ENCODE results near the gene RETSAT.

Gene RETSAT

GRCh38 chr2:85380048-85380447, 25.7 kb upstream of the RETSAT start:
- TF ChIP-seq, protein P1, sequence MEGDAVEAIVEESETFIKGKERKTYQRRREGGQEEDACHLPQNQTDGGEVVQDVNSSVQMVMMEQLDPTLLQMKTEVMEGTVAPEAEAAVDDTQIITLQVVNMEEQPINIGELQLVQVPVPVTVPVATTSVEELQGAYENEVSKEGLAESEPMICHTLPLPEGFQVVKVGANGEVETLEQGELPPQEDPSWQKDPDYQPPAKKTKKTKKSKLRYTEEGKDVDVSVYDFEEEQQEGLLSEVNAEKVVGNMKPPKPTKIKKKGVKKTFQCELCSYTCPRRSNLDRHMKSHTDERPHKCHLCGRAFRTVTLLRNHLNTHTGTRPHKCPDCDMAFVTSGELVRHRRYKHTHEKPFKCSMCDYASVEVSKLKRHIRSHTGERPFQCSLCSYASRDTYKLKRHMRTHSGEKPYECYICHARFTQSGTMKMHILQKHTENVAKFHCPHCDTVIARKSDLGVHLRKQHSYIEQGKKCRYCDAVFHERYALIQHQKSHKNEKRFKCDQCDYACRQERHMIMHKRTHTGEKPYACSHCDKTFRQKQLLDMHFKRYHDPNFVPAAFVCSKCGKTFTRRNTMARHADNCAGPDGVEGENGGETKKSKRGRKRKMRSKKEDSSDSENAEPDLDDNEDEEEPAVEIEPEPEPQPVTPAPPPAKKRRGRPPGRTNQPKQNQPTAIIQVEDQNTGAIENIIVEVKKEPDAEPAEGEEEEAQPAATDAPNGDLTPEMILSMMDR (IDR thresholded peaks at IDR 0.05; ENCODE audit: extremely low read depth, insufficient read depth, missing control alignments), result no peak
- DNase-seq (ENCODE audit: low spot score), result no peak
- in situ Hi-C loops (cut with MboI; ENCODE audit: low pct_unique_long_range_greater_than_20kb, low sequenced_read_pairs, unreplicated experiment), result no loop called here

GRCh38 chr2:85378257-85378656, 23.9 kb upstream of the RETSAT start:
- no peak for DNase-seq (ENCODE audit: low spot score)
- TF ChIP-seq, protein P1 (IDR thresholded peaks at IDR 0.05; ENCODE audit: extremely low read depth, insufficient read depth, missing control alignments), result no peak
- in situ Hi-C loops (cut with MboI; ENCODE audit: low pct_unique_long_range_greater_than_20kb, low sequenced_read_pairs, unreplicated experiment), result no loop called here

DNA sequence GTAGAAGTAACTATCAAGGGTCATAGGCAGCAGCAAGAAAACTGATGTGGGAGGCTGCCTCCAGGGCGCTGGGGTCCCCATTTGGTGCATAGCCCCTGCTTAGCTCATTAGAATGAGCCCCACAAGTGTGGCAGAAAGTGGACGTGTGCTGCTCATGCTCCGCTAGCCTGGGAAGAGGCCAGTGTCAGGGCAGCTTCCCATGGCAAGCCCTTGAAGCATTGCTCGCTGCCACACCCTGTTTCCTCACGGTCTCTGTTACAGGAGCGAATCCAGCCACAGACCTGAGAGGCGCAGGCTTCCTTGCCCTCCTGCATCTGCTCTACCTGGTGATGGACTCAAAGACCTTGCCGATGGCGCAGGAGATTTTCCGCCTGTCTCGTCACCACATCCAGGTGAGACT, 22.8 kb upstream of the RETSAT start:
- in situ Hi-C loops (cut with MboI; ENCODE audit: low pct_unique_long_range_greater_than_20kb, low sequenced_read_pairs, unreplicated experiment), result no loop called here
- no peak for DNase-seq (ENCODE audit: low spot score)
- TF ChIP-seq, protein P1 (IDR thresholded peaks at IDR 0.05; ENCODE audit: extremely low read depth, insufficient read depth, missing control alignments), result no peak

- in situ Hi-C loops (cut with MboI; ENCODE audit: low pct_unique_long_range_greater_than_20kb, low sequenced_read_pairs, unreplicated experiment), result no loop called here
- no peak for DNase-seq (ENCODE audit: low spot score)
- TF ChIP-seq, protein P1 (IDR thresholded peaks at IDR 0.05; ENCODE audit: extremely low read depth, insufficient read depth, missing control alignments), result no peak
Observed at GRCh38 chr2:85376291-85377065, 22.1 kb upstream of the RETSAT start.

DNA sequence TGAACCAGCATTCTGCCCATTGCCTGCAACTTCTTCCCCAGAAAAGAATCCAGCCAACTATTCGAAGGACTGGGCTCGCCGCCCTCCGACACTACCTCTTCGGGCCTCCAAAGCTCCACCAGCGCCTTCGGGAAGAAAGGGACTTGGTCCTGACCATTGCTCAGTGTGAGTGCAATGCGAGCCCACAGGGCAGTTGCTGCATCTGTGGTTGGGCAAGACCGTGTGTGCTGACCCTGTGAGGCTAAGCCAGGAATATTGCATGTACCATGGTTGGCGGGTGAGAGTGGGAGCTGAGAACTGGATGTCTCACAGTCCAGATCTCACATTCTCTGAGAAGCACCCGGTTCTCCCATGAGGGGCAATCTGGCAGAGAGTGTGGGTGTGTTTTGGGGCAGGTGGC, 16.7 kb upstream of the RETSAT start:
- TF ChIP-seq, protein P1 (IDR thresholded peaks at IDR 0.05; ENCODE audit: extremely low read depth, insufficient read depth, missing control alignments), result no peak
- in situ Hi-C loops (cut with MboI; ENCODE audit: low pct_unique_long_range_greater_than_20kb, low sequenced_read_pairs, unreplicated experiment), result no loop called here
- DNase-seq (ENCODE audit: low spot score), result no peak

DNA sequence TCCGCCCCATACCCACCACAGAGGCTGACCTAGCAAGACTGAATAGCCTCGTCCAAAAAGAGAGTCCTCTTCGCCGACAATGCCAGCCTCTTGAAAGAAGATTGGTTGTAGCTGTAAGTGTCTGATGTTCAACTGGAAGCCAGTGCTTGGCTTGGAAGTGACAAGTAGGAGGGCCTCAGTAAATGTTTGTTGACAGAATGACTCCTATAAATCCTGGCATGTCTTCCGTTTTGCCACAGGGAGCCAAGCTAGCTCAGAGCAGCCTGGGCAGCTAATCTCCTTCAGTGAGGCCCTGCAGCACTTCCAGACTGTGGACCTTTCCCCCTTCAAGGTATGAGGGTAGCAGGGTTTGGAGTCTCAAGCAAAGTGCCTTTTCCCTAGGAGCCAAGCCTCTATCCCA, 15.2 kb upstream of the RETSAT start:
- no peak for DNase-seq (ENCODE audit: low spot score)
- in situ Hi-C loops (cut with MboI; ENCODE audit: low pct_unique_long_range_greater_than_20kb, low sequenced_read_pairs, unreplicated experiment), result no loop called here

More for the DNA sequence above, 15.2 kb upstream of the RETSAT start:
- TF ChIP-seq, protein P1 (IDR thresholded peaks at IDR 0.05; ENCODE audit: extremely low read depth, insufficient read depth, missing control alignments), result no peak

Measured in GM13977 (cell line).